Panc1 (cell line): Measurements from ENCODE around the gene UST.

ENCODE experiments used
- CTCF ChIP-seq: fragments of 450-650 bp; IDR thresholded peaks from 2 replicates; pipeline ENCODE4 v1.5.1; 2017; ENCODE audit warnings: mild to moderate bottlenecking
- POLR2AphosphoS5 ChIP-seq: IDR thresholded peaks from 2 replicates; pipeline ENCODE4 v1.6.1; 2012; ENCODE audit warnings: mild to moderate bottlenecking, low read depth, low read length, moderate library complexity
- SIN3A ChIP-seq: IDR thresholded peaks from 2 replicates; pipeline ENCODE4 v1.6.1; 2012; ENCODE audit warnings: low read depth, mild to moderate bottlenecking, low read length, moderate library complexity, borderline replicate concordance; ENCODE audit not compliant: insufficient read depth
- TCF7L2 ChIP-seq: IDR thresholded peaks from 2 replicates; pipeline ENCODE4 v1.6.1; 2011; ENCODE audit warnings: mild to moderate bottlenecking, low read depth, low read length, inconsistent platforms
- TF ChIP-seq, protein P1 (sequence below), 2 experiments: IDR thresholded peaks; 2 replicates each; pipeline ENCODE4 v1.6.1; 2011 to 2012; ENCODE audit warnings: low read depth in 2 of 2, control low read depth in 1 of 2, low read length in 1 of 2, mild to moderate bottlenecking in 1 of 2, moderate library complexity in 1 of 2; ENCODE audit not compliant: insufficient read depth in 1 of 2

DNA sequence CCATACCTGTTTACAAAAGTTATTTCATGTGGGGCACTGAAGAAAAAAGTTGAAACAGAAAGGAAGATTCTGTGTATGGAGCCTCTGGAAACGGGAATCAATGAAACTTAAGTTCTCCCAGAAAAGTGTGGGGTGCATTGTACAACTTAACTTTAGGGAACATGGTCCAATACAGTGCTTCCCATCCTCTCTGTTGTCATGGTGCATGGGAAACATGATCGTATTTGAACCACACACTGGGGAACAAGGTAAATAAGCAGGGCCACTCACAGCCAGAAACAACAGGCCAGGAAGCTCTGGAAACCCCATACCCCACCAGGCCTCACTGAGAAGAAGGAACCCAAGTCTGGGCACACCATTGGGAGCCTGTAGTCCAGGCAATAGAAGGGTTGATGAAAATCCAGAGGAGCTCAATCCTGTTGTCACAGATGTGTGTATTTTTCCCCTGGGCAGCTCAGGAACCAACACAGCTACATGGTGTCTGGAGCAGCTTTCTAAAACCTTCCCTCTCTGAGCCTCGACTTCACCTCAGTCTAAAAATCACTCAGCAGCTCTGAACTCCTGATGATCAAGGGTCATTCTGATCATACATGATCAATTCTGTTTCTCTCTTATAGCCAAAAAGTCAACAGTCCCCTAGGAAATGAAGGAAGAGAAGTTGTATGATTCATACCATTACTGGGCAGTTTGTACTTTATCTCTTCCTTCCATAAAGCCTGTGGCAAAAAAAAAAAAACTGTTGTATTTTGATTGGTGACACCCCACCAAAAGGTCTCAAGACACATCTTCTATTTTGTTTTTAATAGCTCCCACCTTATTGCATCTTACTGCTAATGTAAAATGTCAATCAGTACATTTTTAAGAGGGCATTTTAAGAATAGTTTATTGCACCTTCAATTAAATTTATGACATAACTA, 372.2 kb downstream of the UST start:
- TF ChIP-seq CTCF (no peak), POLR2AphosphoS5 (no peak), SIN3A (no peak), TCF7L2 (no peak)
- TF ChIP-seq, protein P1, sequence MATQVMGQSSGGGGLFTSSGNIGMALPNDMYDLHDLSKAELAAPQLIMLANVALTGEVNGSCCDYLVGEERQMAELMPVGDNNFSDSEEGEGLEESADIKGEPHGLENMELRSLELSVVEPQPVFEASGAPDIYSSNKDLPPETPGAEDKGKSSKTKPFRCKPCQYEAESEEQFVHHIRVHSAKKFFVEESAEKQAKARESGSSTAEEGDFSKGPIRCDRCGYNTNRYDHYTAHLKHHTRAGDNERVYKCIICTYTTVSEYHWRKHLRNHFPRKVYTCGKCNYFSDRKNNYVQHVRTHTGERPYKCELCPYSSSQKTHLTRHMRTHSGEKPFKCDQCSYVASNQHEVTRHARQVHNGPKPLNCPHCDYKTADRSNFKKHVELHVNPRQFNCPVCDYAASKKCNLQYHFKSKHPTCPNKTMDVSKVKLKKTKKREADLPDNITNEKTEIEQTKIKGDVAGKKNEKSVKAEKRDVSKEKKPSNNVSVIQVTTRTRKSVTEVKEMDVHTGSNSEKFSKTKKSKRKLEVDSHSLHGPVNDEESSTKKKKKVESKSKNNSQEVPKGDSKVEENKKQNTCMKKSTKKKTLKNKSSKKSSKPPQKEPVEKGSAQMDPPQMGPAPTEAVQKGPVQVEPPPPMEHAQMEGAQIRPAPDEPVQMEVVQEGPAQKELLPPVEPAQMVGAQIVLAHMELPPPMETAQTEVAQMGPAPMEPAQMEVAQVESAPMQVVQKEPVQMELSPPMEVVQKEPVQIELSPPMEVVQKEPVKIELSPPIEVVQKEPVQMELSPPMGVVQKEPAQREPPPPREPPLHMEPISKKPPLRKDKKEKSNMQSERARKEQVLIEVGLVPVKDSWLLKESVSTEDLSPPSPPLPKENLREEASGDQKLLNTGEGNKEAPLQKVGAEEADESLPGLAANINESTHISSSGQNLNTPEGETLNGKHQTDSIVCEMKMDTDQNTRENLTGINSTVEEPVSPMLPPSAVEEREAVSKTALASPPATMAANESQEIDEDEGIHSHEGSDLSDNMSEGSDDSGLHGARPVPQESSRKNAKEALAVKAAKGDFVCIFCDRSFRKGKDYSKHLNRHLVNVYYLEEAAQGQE (IDR thresholded peaks at IDR 0.05; ENCODE audit: insufficient read depth in 1 of 2, low read depth in 2 of 2, low read length in 1 of 2): no peak
